Activated CD4-positive, alpha-beta T cell treated with anti-CD3 and anti-CD28 coated beads for 36 hours (primary cell): ENCODE measurements around the gene NSL1. TPM values are rescaled to one million over a fixed set of nuclear protein-coding genes. Genes with fewer than 3 reads are reported as not detected.
A peak's percentile ranks its signal among the peaks of the same experiment; 100 is the strongest.
"Not testable (repeated sequence)": the region's sequence is repeated elsewhere in the genome, so short reads cannot be mapped to it uniquely, and the experiment has no call there.

ENCODE experiments used
- ATAC-seq: fragments of 200-7000 bp; cut with Tn5 transposase; one replicate; pipeline ENCODE4 v1.10.0; 2021; ENCODE audit warnings: mild to moderate bottlenecking, moderate library complexity
- CTCF ChIA-PET: fragments of 350-600 bp; sonication (Branson Sonifier 250); formaldehyde crosslinking; loops from one replicate; lab custom pipeline; 2021; ENCODE audit warnings: antibody characterized with exemption; lab: Charles Lee
- POLR2A ChIA-PET: fragments of 350-600 bp; sonication (Branson Sonifier 250); formaldehyde crosslinking; loops from one replicate; lab custom pipeline; 2021; ENCODE audit warnings: antibody characterized with exemption, inconsistent platforms; lab: Charles Lee
- DNase-seq: peaks from one replicate; pipeline ENCODE4 v3.0.0-alpha.2; 2020
- H3K27ac Mint-ChIP-seq: one replicate; pipeline ENCODE4 v1.8.0; 2021; ENCODE audit warnings: mixed read lengths
- H3K27me3 Mint-ChIP-seq: one replicate; pipeline ENCODE4 v1.8.0; 2021; ENCODE audit warnings: mixed read lengths
- H3K36me3 Mint-ChIP-seq: one replicate; pipeline ENCODE4 v1.8.0; 2021; ENCODE audit warnings: low read depth, mixed read lengths
- H3K4me1 Mint-ChIP-seq: one replicate; pipeline ENCODE4 v1.8.0; 2021; ENCODE audit warnings: mixed read lengths
- H3K4me3 Mint-ChIP-seq: one replicate; pipeline ENCODE4 v1.8.0; 2021; ENCODE audit warnings: mild to moderate bottlenecking, moderate library complexity, mixed read lengths
- H3K9me3 Mint-ChIP-seq: one replicate; pipeline ENCODE4 v1.8.0; 2021; ENCODE audit warnings: low read depth, mixed read lengths
- intact Hi-C, 2 experiments: fragments of 100-400 bp; cut with DNase I in 1 of 2; cut with micrococcal nuclease in 1 of 2; formaldehyde crosslinking; loops; one replicate each; pipeline versions ENCODE4 v1.14.2 to v1.15.1; 2022 to 2024; cut with DNase I, micrococcal nuclease
- total RNA-seq, 2 experiments: library from RNA; stranded (reverse); gene quantifications; one replicate each; pipeline ENCODE4 v1.2.3, GENCODE V29; 2021

The NSL1 gene
- total RNA-seq, 2 experiments from 2014 or later, result 39.2 to 40.9 TPM

DNA sequence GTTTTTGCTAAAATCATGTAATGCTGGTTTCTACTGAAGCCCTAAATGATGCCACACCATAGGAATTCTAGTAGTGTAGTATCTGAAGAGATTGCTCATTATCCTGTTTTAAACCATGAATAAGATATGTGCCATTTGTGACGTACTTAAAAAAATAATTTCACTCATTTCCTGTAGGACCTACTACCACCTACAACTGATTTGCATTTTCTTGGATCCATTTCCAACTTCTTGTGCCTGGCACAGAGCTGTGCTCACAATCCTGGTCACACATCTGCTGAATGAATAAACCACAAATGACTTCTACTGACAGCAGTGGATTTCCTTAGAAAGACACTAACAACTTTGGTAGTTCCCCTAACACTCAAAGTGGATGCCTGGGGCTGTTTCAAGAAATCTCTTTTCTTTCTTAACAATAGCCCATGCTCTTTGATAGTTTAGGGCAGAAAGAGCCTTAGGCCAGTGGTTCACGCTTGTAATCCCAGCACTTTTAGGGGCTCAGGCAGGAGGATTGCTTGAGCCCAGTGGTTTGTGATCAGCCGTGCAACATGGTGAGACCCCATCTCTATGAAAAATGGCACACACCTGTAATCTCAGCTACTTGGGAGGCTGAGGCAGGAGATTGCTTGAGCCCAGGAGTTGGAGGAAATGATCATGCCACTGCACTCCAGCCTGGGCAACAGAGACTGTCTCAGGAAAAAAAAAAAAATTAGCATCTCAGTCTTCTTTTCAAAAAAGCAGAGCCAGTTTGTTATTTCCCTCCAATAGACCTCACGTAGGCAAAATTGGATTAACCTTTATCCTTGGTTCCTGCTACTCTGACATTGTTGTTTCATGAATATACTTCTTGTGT is 78.9 kb downstream of the NSL1 start:
- Mint-ChIP-seq H3K4me1 (peaks cover 40% of the 10 kb centered on the region), H3K27ac (peak overlapping the region; percentile 72), H3K36me3 (no peaks in the 10 kb centered on the region), H3K9me3 (no peaks in the 10 kb centered on the region), H3K27me3 (peaks cover 2% of the 10 kb centered on the region), H3K4me3 (no peak overlapping the region)
- CTCF ChIA-PET, result interaction anchor here (0.8 to 1.3 kb wide), 3 partner anchors 10 to 48 kb away, joined by 3 to 5 read pairs (median 4); no protein-coding TSS in a partner anchor
- DNase-seq (peak; percentile 48), ATAC-seq (peak; percentile 90)
- POLR2A ChIA-PET, result interaction anchor here (0.6 to 1.9 kb wide), 5 partner anchors 9 to 244 kb away, joined by 3 to 28 read pairs (median 3); partner anchors contain the start of gene ATF3
- intact Hi-C loops, result loop anchor here (1.0 to 2.0 kb wide), 5 partner anchors 9 to 56 kb away; no protein-coding TSS in a partner anchor

DNA sequence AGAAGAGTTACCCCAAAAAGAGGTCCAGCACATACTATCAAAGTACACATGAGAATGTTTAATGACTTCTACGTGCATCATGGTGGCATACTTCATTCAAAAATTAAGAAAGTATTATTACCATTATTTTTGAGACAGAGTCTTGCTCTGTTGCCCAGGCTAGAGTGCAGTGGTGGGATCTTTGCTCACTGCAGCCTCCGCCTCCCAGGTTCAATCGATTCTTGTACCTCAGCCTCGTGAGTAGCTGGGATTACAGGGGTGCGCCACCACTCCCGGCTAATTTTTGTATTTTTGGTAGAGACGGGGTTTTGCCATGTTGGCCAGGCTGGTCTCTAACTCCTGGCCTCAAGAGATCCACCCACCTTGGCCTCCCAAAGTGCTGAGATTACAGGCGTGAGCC is 79.6 kb downstream of the NSL1 start:
- not testable (repeated sequence) for H3K36me3 Mint-ChIP-seq, H3K9me3 Mint-ChIP-seq, DNase-seq, H3K4me3 Mint-ChIP-seq, H3K27me3 Mint-ChIP-seq, ATAC-seq
- peak overlapping the region; percentile 80 for H3K27ac Mint-ChIP-seq
- intact Hi-C loops, result loop anchor here (1.0 to 2.0 kb wide), 5 partner anchors 9 to 57 kb away; no protein-coding TSS in a partner anchor
- POLR2A ChIA-PET, result interaction anchor here (0.7 to 1.9 kb wide), 2 partner anchors 10 kb away, joined by 3 to 28 read pairs; no protein-coding TSS in a partner anchor
- peaks cover 33% of the 10 kb centered on the region for H3K4me1 Mint-ChIP-seq
- CTCF ChIA-PET, result interaction anchor here (1.2 to 1.3 kb wide), 2 partner anchors 11 to 17 kb away, joined by 4 to 5 read pairs; no protein-coding TSS in a partner anchor

DNA sequence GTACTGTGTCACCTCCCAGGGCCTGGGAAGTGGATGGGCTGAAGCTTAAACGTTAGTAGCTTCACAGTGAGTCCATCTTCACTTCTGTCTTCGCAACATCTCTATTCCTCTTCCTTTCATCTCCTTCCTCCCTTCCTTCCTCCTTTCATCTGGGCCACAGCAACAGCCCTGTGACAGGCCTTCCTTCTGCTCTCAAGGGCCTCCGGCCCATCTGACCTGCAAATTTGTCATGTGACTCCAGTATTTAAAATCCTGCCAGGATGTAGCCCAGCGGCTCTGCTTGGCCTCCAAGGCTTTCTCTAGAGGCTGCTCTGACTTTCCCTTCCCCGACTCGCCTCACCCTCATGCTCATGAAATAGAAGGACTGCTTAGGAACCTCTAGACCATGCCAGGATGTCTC is 81.0 kb downstream of the NSL1 start:
- intact Hi-C loops, result no loop called here
- CTCF ChIA-PET, result interaction anchor here (1.0 to 1.1 kb wide), 2 partner anchors 9 to 71 kb away, joined by 3 to 4 read pairs; no protein-coding TSS in a partner anchor
- POLR2A ChIA-PET, result no interaction called here
- DNase-seq (no peak), ATAC-seq (no peak)
- no peaks in the 10 kb centered on the region for H3K36me3 Mint-ChIP-seq
- no peaks in the 10 kb centered on the region for H3K9me3 Mint-ChIP-seq
- peak overlapping the region; percentile 34 for H3K27ac Mint-ChIP-seq
- H3K4me3 Mint-ChIP-seq, result no peak overlapping the region
- peaks cover 35% of the 10 kb centered on the region for H3K4me1 Mint-ChIP-seq
- no peaks in the 10 kb centered on the region for H3K27me3 Mint-ChIP-seq

DNA sequence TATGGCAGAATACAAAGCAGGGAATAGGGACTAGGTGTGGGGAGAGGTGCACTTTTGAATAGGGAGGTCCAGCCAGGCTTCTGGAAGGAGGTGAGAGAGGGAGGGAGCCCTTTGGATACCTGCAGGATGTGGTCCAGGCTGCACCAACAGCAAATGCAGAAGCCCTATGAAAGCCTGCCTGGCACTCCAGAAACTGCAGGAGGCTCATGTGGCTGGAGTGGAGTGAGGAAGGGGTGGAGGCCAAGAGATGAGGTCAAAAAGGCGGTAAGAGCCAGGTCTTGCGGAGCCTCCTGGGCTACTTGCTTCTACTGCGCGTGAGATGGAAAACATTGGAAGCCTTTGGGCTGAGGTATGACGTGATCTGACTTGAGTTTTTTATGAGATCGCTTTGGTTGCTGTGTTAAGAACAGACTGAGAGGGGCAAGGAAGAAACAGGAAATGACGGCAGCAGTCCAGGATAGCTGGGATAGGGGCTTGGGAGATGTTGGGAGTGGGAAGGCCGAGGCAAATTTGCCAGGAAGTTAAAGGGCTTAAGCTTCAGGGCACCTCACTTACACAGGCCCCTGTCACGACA is 87.5 kb downstream of the NSL1 start:
- H3K27ac Mint-ChIP-seq, result peak overlapping the region; percentile 8
- ATAC-seq (no peak), DNase-seq (no peak)
- H3K9me3 Mint-ChIP-seq, result no peaks in the 10 kb centered on the region
- CTCF ChIA-PET, result interaction anchor here (0.7 to 1.2 kb wide), 5 partner anchors 15 to 78 kb away, joined by 3 to 4 read pairs (median 3); no protein-coding TSS in a partner anchor
- POLR2A ChIA-PET, result interaction anchor here (0.6 to 3.4 kb wide), 3 partner anchors 18 to 137 kb away, joined by 4 to 19 read pairs (median 8); no protein-coding TSS in a partner anchor
- intact Hi-C loops, result loop anchor here (2.0 to 5.0 kb wide), 4 partner anchors 19 to 308 kb away; no protein-coding TSS in a partner anchor
- no peak overlapping the region for H3K4me3 Mint-ChIP-seq
- peaks cover 5% of the 10 kb centered on the region for H3K27me3 Mint-ChIP-seq
- H3K36me3 Mint-ChIP-seq, result peaks cover 2% of the 10 kb centered on the region
- H3K4me1 Mint-ChIP-seq, result peaks cover 46% of the 10 kb centered on the region

DNA sequence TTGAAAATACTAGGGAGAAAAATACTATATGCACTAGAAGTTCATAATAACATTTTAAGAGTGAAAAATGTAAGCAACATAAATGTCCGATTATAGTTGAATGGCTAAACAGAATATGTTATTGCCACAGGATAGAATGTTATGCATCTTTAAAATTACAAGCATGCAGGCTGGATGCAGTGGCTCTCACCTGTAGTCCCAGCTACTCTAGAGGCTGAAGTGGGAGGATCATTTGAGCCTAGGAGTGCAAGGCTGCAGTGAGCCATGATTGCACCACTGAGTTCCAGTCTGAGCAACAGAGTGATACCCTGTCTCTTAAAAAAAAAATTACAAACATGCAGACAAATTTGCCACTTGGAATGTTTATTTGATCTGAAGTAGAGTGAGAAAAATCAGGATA is 88.9 kb downstream of the NSL1 start:
- H3K36me3 Mint-ChIP-seq, result peaks cover 5% of the 10 kb centered on the region
- H3K27me3 Mint-ChIP-seq, result peaks cover 5% of the 10 kb centered on the region
- DNase-seq, result no peak
- H3K4me3 Mint-ChIP-seq, result no peak overlapping the region
- no peaks in the 10 kb centered on the region for H3K9me3 Mint-ChIP-seq
- ChIA-PET POLR2A (interaction anchor here (0.6 to 3.4 kb wide), 3 partner anchors 20 to 405 kb away, joined by 4 to 19 read pairs (median 8); no protein-coding TSS in a partner anchor), CTCF (interaction anchor here (1.2 to 2.7 kb wide), 3 partner anchors 48 to 79 kb away, joined by 3 to 22 read pairs (median 9); no protein-coding TSS in a partner anchor)
- peaks cover 54% of the 10 kb centered on the region for H3K4me1 Mint-ChIP-seq
- peak overlapping the region; percentile 16 for H3K27ac Mint-ChIP-seq
- intact Hi-C loops, result loop anchor here (5.0 kb wide), 3 partner anchors 35 to 310 kb away; no protein-coding TSS in a partner anchor
- no peak for ATAC-seq

DNA sequence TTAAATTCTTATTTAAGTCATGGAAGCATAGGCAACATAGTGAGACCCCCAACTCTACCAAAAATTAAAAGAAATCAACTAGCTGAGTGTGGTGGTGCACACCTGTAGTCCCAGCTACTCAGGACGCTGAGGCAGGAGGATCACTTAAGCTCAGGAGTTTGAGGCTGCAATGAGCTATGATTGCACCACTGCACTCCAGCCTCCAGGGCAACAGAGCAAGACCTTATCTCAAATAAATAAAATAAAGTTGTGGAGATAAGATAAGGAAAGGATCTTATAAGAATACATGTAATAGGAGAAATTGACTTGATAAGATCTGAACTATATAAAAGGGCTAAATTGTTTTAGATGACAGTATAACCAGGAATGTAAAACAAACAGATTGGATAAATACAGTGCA is 89.7 kb downstream of the NSL1 start:
- intact Hi-C loops, result loop anchor here (1.0 to 5.0 kb wide), 6 partner anchors 10 to 310 kb away; no protein-coding TSS in a partner anchor
- Mint-ChIP-seq H3K9me3 (no peaks in the 10 kb centered on the region), H3K36me3 (peaks cover 12% of the 10 kb centered on the region), H3K4me1 (peaks cover 61% of the 10 kb centered on the region), H3K27ac (peak overlapping the region; percentile 88), H3K4me3 (peak overlapping the region; percentile 77), H3K27me3 (peaks cover 5% of the 10 kb centered on the region)
- DNase-seq, result no peak
- ChIA-PET POLR2A (interaction anchor here (0.8 to 1.4 kb wide), 4 partner anchors 10 to 37 kb away, joined by 3 to 10 read pairs (median 5); no protein-coding TSS in a partner anchor), CTCF (interaction anchor here (0.8 to 2.7 kb wide), 18 partner anchors 8 to 244 kb away, joined by 3 to 22 read pairs (median 5); partner anchors contain the start of genes NSL1 and TATDN3)
- no peak for ATAC-seq

DNA sequence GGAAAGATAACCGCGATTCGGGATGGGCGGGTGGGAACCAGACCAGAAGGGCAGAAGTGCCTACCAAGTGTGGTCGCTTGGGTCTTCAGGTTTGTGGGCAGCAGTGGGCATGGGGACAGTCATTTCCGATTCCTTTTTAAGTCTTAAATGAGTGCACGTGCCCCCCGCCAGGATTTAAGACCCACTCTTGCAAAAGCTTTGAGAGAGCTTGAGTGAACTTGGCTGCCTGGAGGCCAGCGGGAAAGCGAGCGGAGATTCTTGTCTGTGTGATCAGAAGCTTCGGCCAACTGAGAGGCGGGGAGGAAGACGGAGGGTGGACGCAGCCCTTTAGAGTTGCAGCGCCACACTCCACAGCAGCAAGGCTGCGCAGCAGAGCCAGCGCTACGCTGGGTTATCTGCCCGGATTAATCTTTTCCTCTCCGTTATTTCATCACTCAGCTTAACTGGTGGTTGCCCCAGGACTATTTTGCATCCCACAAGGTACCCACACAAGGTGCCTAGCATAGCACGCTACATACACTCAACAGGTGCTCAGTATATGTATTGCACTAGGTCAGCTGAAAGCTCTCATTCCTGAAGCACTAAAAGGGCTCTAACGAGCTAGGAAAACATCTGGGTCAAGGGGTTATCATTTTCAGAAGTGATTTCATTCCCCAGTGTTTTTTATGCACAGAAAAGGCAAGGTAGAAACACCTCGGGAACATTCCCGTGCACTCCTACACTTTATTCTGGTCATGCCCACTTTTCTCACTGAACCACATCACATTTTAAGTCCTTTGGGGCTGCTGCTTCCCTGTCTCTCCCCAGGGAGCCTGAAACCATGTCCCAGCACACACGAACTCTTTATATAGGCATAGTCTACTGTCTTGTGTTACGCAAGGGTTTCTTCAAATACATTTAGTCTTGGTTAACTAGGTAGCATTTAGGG is 90.4 kb downstream of the NSL1 start:
- Mint-ChIP-seq H3K9me3 (no peaks in the 10 kb centered on the region), H3K27me3 (peaks cover 5% of the 10 kb centered on the region), H3K36me3 (peaks cover 19% of the 10 kb centered on the region), H3K4me1 (peaks cover 67% of the 10 kb centered on the region), H3K4me3 (peak overlapping the region; percentile 77), H3K27ac (peak overlapping the region; percentile 88)
- ChIA-PET POLR2A (interaction anchor here (0.8 to 1.4 kb wide), 6 partner anchors 11 to 36 kb away, joined by 3 to 10 read pairs (median 3); no protein-coding TSS in a partner anchor), CTCF (interaction anchor here (0.5 to 2.7 kb wide), 22 partner anchors 8 to 391 kb away, joined by 3 to 22 read pairs (median 4); partner anchors contain the start of genes NSL1 and TATDN3)
- ATAC-seq (peak; percentile 21), DNase-seq (peak; percentile 63)
- intact Hi-C loops, result loop anchor here (1.0 to 5.0 kb wide), 6 partner anchors 11 to 311 kb away; no protein-coding TSS in a partner anchor

DNA sequence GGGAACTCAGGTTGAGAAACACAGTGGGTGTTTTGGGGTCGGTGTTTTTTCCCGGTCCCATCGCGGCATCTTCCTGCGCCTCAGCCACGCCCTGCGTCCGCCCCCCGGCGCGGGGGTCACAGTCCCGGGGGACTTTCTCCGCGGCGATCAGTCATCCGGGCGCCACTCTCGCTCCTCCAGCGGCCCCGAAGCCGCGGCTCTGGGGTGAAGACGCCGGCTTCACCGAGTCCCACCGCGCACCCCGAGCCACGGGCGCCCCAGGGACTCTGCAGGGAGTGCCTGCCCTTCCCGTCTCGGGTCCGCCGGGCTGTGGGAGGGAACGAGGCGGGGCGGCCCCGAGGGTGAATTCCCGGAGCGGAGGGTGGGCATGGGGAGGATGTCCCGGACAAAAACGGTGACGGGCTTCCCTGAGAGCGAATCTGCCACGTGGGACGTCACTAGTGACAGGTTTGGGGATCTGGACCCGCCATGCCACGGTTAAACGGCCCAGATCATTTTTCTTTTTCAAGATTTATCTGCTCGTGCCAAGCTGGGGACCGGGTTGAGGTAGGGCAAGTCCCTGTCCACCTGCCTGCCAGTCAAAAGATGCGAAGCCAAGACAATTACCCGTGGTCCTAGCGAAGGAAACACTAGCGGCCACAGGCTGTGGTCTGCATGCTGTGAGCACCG is 91.2 kb downstream of the NSL1 start:
- H3K4me3 Mint-ChIP-seq, result peak overlapping the region; percentile 77
- POLR2A ChIA-PET, result interaction anchor here (0.9 to 1.0 kb wide), 2 partner anchors 22 to 27 kb away, joined by 3 read pairs; no protein-coding TSS in a partner anchor
- peaks cover 25% of the 10 kb centered on the region for H3K36me3 Mint-ChIP-seq
- CTCF ChIA-PET, result interaction anchor here (1.1 to 2.7 kb wide), 11 partner anchors 20 to 243 kb away, joined by 4 to 22 read pairs (median 7); partner anchors contain the start of genes NSL1 and TATDN3
- peaks cover 5% of the 10 kb centered on the region for H3K27me3 Mint-ChIP-seq
- H3K27ac Mint-ChIP-seq, result peak overlapping the region; percentile 88
- ATAC-seq, result peak; percentile 43
- H3K4me1 Mint-ChIP-seq, result peaks cover 65% of the 10 kb centered on the region
- H3K9me3 Mint-ChIP-seq, result no peaks in the 10 kb centered on the region
- DNase-seq, result peak; percentile 79
- intact Hi-C loops, result loop anchor here (1.0 to 5.0 kb wide), 6 partner anchors 12 to 312 kb away; no protein-coding TSS in a partner anchor

DNA sequence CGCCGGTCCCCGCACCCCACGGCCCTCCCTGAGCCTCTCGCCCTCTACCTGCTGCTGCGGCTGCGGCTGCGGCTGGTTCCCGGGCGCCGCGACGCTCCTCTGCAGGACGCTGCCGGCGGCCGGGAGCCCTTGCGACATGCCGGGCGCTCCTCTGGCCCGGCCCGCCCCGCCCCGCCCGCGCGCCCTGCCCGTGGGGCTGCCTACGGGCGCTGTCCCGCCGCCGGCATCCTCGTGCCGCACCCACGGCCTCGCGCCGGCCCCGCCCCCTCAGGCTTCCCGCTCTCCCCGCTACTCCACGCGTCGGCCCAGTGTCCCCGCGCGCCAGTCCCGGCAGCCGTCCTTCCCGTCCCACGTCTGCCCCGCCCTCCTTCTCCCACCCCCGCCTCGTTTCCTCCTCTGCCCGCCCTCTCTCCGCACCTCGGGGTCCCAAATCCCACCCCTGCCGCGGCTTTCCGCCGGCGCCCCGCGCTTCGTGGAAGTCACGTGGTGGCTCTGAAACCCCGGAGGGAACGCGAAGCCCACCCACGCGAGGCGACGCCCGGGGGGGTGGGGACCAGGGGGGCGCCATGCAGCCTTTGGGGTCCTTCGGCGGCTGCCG is 91.9 kb downstream of the NSL1 start, which contains the start of gene BATF3:
BATF3 (minus strand) TSS at position 216 of the 598 bp plus-strand sequence; CDS start at position 138, 78 bp downstream.
- Mint-ChIP-seq H3K36me3 (peaks cover 29% of the 10 kb centered on the region), H3K4me1 (peaks cover 60% of the 10 kb centered on the region), H3K27me3 (peaks cover 5% of the 10 kb centered on the region), H3K4me3 (peak within 1 kb of the TSS; percentile 77), H3K9me3 (no peaks in the 10 kb centered on the region), H3K27ac (peak within 1 kb of the TSS; percentile 88)
- ATAC-seq, result peak; percentile 20
- intact Hi-C loops, result loop anchor here (1.0 to 10.0 kb wide), 18 partner anchors 13 to 313 kb away; partner anchors contain the start of genes ATF3 (in 1 of the 2), FLVCR1 (in 1 of the 2), NSL1 (in 1 of the 2) and TATDN3 (in 1 of the 2)
- peak; percentile 72 for DNase-seq
- CTCF ChIA-PET, result interaction anchor here (0.6 to 3.0 kb wide), 17 partner anchors 20 to 352 kb away, joined by 3 to 11 read pairs (median 4); partner anchors contain the start of genes NSL1 and TATDN3
- POLR2A ChIA-PET, result interaction anchor here (0.6 to 1.5 kb wide), 3 partner anchors 21 to 34 kb away, joined by 3 to 8 read pairs (median 5); no protein-coding TSS in a partner anchor
